ENCODE measurements around the gene PLEKHA6.

The PLEKHA6 gene

GRCh38 chr1:204308023-204308628, 51.6 kb downstream of the PLEKHA6 start:
- DNase-seq: no peak

GRCh38 chr1:204307334-204307883, 52.3 kb downstream of the PLEKHA6 start:
- peak; percentile 53 for DNase-seq

- DNase-seq: no peak
These were observed 53.7 kb downstream of the PLEKHA6 start for GRCh38 chr1:204306076-204306475.

GRCh38 chr1:204304067-204304466, 55.7 kb downstream of the PLEKHA6 start:
- peak; percentile 24 for DNase-seq

- DNase-seq: no peak
These were observed 57.0 kb downstream of the PLEKHA6 start for GRCh38 chr1:204302769-204303168.

GRCh38 chr1:204301171-204301957, 58.4 kb downstream of the PLEKHA6 start:
- DNase-seq: no peak

GRCh38 chr1:204299814-204300365, 59.8 kb downstream of the PLEKHA6 start:
- no peak for DNase-seq

- peak; percentile 89 for DNase-seq
These were observed 63.2 kb downstream of the PLEKHA6 start for GRCh38 chr1:204296431-204296988.

- DNase-seq: peak; percentile 61
These were observed 64.1 kb downstream of the PLEKHA6 start for GRCh38 chr1:204295671-204296070.

GRCh38 chr1:204294357-204294756, 65.4 kb downstream of the PLEKHA6 start:
- DNase-seq: peak; percentile 95

- peak; percentile 51 for DNase-seq
These were observed 66.0 kb downstream of the PLEKHA6 start for GRCh38 chr1:204293605-204294337.

- no peak for DNase-seq
These were observed 67.0 kb downstream of the PLEKHA6 start for GRCh38 chr1:204292740-204293139.

- DNase-seq: no peak
These were observed 70.4 kb downstream of the PLEKHA6 start for GRCh38 chr1:204289280-204289679.

GRCh38 chr1:204288021-204288588, 71.6 kb downstream of the PLEKHA6 start:
- no peak for DNase-seq

GRCh38 chr1:204287466-204287891, 72.2 kb downstream of the PLEKHA6 start:
- no peak for DNase-seq

GRCh38 chr1:204286831-204287421, 72.8 kb downstream of the PLEKHA6 start:
- no peak for DNase-seq

- no peak for DNase-seq
These were observed 73.4 kb downstream of the PLEKHA6 start for GRCh38 chr1:204286315-204286714.

GRCh38 chr1:204285436-204286305, 74.1 kb downstream of the PLEKHA6 start:
- no peak for DNase-seq

- no peak for DNase-seq
These were observed 74.8 kb downstream of the PLEKHA6 start for GRCh38 chr1:204284929-204285328.

GRCh38 chr1:204283711-204284651, 75.7 kb downstream of the PLEKHA6 start:
- no peak for DNase-seq
